Measurements from ENCODE around the gene CD209.

Gene CD209

DNA sequence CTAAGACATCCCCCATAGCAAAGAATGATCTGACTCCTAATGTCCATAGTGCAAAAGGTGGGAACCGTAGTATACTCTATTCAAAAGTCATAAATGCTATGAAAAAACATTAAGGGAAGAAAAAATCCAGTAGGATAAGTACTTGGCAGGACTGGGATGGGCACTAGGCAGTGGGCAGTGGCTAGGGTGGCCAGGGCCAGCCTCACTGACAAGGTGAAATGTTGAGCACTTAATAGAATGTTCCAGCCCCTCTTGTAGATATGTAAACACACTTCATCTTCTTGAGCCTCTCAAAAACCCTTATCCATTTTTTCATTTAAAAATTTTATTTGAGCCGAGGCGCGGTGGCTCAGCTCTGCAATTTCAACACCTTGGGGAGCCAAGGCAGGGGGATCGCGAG lies 14.0 kb downstream of the CD209 start:
- no peak for TF ChIP-seq Cebpa-rat (IDR thresholded peaks at IDR 0.05)
- H3K4me1 ChIP-seq: no peaks in the 10 kb centered on the region
- peaks cover 7% of the 10 kb centered on the region; the same call in 1 of the 2 replicates for H4K20me1 ChIP-seq
- no peaks in the 10 kb centered on the region for H3K9me3 ChIP-seq
- H3K4me2 ChIP-seq: no peak overlapping the region
- H3K9ac ChIP-seq: no peak overlapping the region
- H3K27me3 ChIP-seq: peaks cover 43% of the 10 kb centered on the region
- H3K36me3 ChIP-seq: no peaks in the 10 kb centered on the region
- no peak overlapping the region for H3K4me3 ChIP-seq
- no peak overlapping the region for H3K27ac ChIP-seq

DNA sequence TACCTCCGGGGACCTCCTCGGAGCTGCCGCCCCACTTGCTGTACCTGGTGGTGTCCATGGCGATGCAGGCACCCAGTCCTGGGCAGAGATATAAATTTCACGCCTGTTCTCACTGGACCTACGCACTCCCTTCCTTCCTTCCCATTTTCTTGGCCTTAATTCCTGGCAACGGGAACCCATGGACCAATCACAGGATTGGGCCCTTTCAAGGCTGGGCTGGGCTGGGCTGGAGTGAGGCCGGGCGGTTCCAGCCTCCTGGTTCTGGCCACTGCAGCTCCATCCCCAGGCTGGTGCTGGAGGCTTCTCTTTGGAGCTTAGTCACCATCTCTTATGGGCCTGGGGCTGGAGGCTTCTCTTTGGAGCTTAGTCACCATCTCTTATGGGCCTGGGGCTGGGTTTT lies 15.3 kb downstream of the CD209 start, which contains the start of gene CLEC4G:
Gene CLEC4G, minus strand, starts transcription at position 66 of the 400 bp plus-strand sequence. Its CDS starts 8 bp downstream, at position 58.
- H3K36me3 ChIP-seq: no peaks in the 10 kb centered on the region
- no peak within 1 kb of the TSS for H3K4me2 ChIP-seq
- H3K27me3 ChIP-seq: peaks cover 55% of the 10 kb centered on the region
- H3K4me1 ChIP-seq: no peaks in the 10 kb centered on the region
- no peak within 1 kb of the TSS for H3K9ac ChIP-seq
- H3K4me3 ChIP-seq: no peak within 1 kb of the TSS
- H3K27ac ChIP-seq: no peak within 1 kb of the TSS
- peaks cover 7% of the 10 kb centered on the region; the same call in 1 of the 2 replicates for H4K20me1 ChIP-seq
- no peaks in the 10 kb centered on the region for H3K9me3 ChIP-seq
- TF ChIP-seq Cebpa-rat (IDR thresholded peaks at IDR 0.05): no peak

DNA sequence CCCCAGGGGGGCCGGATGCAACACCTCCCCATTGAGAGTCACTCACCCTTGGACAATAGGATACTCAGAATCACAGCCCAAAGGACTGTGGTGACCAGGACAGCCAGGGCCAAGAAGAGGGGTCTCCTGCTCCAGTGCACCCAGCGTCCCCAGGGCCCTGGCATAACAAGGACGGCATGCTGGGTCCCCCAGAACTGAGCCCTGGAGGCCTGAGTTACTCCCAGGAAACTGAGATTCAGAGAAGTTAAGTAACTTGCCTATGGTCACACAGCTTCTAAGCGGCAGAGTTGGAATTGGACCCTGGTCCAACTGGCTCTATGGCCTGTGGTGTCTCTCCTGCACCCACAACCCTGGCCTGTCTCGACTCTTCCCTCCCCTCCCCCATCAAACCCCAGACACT lies 15.7 kb downstream of the CD209 start:
- Histone ChIP-seq H3K4me2 (no peak overlapping the region), H3K4me3 (no peak overlapping the region), H3K9ac (no peak overlapping the region), H3K27me3 (peaks cover 55% of the 10 kb centered on the region), H4K20me1 (peaks cover 7% of the 10 kb centered on the region; the same call in 1 of the 2 replicates), H3K9me3 (no peaks in the 10 kb centered on the region), H3K36me3 (no peaks in the 10 kb centered on the region), H3K4me1 (no peaks in the 10 kb centered on the region), H3K27ac (no peak overlapping the region)
- TF ChIP-seq Cebpa-rat (IDR thresholded peaks at IDR 0.05): no peak

DNA sequence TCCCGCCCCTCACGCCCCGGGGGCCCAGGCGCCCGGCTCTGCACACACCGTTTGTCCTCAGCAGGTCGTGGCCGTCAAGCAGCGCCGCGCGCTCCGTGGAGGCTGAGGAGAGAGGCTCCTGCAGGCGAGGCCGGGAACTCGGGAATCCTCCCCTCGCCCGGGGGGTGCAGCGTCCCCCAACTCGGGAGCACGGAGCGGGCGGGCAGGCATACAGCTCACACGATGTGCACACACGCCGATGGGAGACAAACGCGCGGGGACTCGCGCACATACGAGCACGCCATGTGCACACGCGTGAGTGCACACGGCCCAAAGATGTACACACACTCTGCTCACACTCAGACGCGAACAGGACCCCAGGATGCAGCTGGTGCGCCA lies 16.1 kb downstream of the CD209 start:
- Histone ChIP-seq H3K4me1 (no peaks in the 10 kb centered on the region), H3K4me2 (no peak overlapping the region), H4K20me1 (peaks cover 7% of the 10 kb centered on the region; the same call in 1 of the 2 replicates), H3K4me3 (no peak overlapping the region), H3K36me3 (no peaks in the 10 kb centered on the region), H3K27ac (no peak overlapping the region), H3K27me3 (peaks cover 55% of the 10 kb centered on the region), H3K9ac (no peak overlapping the region), H3K9me3 (no peaks in the 10 kb centered on the region)
- TF ChIP-seq Cebpa-rat (IDR thresholded peaks at IDR 0.05): no peak

DNA sequence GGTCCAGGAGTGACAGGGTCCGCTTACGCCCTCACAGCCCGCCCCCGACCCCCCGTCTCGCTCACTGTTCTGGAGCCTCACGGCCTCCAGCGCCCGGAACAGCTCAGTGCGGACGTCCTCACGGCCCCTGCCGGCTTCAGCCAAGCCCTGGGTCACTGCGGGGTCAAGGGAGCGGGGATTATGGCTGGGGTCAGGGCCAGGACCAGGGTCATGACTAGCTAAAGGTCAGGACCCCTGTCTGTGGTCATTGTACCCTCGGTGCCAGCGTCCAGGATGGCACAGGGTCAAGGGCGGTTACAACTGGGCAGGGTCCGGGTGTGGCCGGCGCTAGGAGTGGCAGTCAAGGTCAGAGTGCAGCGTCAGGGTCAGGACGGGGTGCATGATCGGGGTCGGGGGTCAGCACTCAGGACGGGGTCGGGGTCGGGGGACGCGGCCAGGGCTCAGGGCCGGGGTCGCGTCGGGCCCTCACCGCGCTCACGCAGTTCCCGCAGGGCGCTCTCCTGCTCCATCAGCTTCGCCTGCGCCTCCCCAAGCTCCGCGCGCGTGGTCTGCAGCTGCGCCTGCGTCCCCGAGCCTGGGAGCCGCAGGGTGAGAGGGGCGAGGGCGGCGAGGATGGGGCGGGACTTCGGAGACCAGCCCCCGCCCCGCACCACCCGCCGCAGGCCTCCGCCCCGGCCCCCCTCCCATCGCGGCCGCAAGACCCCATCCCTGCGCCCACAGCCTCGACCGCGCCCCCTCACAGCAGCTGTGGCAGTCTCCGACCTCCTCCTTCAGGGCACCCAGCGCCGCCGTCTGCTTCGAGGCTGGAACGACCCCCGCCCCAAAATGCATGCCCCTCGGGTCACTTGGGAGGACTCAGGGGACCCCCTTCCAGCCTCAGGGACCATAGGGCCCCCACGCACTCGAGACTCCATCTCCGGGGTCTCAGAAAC lies 16.8 kb downstream of the CD209 start:
- H3K4me1 ChIP-seq: no peaks in the 10 kb centered on the region
- TF ChIP-seq Cebpa-rat (IDR thresholded peaks at IDR 0.05): no peak
- H3K27me3 ChIP-seq: peaks cover 55% of the 10 kb centered on the region

DNA sequence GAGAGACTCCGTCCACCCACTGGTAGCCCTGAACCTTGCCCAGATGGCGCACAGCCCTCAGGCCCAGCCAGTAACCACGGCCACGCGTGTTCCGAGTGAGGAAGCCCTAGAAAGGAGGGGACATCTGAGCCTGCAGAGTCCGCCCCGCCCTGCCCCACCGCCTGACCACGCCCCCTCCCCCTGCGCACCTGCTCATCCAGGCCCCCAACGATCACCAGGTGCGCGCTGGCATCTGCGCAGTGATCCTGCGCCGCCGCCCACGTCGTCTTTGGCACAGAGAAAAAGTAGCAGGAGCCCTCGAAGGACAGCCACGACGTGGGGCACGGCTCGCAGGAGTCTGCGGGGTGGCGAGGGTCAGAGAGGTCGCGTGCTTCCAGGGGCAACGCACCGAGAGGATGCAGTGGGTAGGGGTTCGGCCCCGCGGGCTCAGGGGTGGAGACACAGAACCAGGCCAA lies 17.5 kb downstream of the CD209 start:
- Histone ChIP-seq H3K9ac (no peak overlapping the region), H3K36me3 (no peaks in the 10 kb centered on the region), H3K4me2 (no peak overlapping the region), H3K9me3 (no peaks in the 10 kb centered on the region), H3K27ac (no peak overlapping the region), H4K20me1 (peaks cover 7% of the 10 kb centered on the region; the same call in 1 of the 2 replicates), H3K4me1 (no peaks in the 10 kb centered on the region), H3K27me3 (peaks cover 55% of the 10 kb centered on the region), H3K4me3 (no peak overlapping the region)
- TF ChIP-seq Cebpa-rat (IDR thresholded peaks at IDR 0.05): no peak

More for the DNA sequence above, 16.8 kb downstream of the CD209 start:
- Histone ChIP-seq H3K27ac (no peak overlapping the region), H3K4me2 (no peak overlapping the region), H4K20me1 (peaks cover 7% of the 10 kb centered on the region; the same call in 1 of the 2 replicates), H3K9me3 (no peaks in the 10 kb centered on the region), H3K36me3 (no peaks in the 10 kb centered on the region), H3K4me3 (no peak overlapping the region), H3K9ac (no peak overlapping the region)

DNA sequence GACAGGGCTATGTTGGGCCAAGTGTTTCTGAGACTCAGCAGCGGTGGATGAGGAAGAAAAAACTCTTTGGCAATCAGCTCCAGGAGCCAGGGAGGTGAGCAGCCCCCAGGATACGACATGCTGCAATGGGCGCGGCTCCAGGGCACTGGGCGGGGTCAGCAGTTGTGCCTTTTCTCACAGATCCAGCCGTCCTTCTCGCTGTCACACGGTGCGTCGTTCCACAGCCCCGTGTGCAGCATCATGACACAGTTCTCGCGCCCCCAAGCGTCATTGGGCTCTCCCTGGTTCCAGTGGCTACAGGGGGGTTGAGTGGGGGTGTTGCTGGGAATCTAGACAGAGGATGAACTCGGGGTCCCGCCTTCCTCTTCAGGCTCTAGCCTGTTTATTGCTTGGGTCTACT lies 18.1 kb downstream of the CD209 start:
- no peaks in the 10 kb centered on the region for H3K36me3 ChIP-seq
- no peak overlapping the region for H3K9ac ChIP-seq
- no peaks in the 10 kb centered on the region for H3K9me3 ChIP-seq
- H3K4me1 ChIP-seq: no peaks in the 10 kb centered on the region
- H3K4me2 ChIP-seq: no peak overlapping the region
- H3K27ac ChIP-seq: no peak overlapping the region
- no peak for TF ChIP-seq Cebpa-rat (IDR thresholded peaks at IDR 0.05)
- peaks cover 55% of the 10 kb centered on the region for H3K27me3 ChIP-seq
- H3K4me3 ChIP-seq: no peak overlapping the region
- H4K20me1 ChIP-seq: peaks cover 7% of the 10 kb centered on the region; the same call in 1 of the 2 replicates

DNA sequence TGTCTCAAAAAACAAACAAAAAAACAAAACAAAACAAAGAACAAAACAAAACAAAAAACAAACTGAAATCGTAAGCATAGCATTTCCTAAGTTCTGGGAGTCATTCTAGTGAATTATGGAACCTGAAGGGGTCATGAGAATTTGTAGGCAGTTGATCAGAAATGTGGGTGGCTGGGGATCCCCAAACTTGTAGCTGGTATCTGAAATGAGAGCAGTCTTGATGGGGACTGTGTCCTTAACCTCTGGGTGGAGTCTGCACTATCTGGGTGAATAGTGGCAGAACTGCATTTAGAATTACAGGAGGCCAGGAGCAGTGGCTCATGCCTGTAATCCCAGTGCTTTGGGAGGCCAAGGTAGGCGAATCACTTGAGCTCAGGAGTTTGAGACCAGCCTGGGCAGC lies 21.5 kb downstream of the CD209 start:
- H3K4me1 ChIP-seq: peaks cover 19% of the 10 kb centered on the region
- H3K4me3 ChIP-seq: no peak overlapping the region
- H3K4me2 ChIP-seq: no peak overlapping the region
- no peak overlapping the region for H3K9ac ChIP-seq
- no peaks in the 10 kb centered on the region for H3K9me3 ChIP-seq
- H3K27me3 ChIP-seq: peaks cover 36% of the 10 kb centered on the region
- H4K20me1 ChIP-seq: peaks cover 7% of the 10 kb centered on the region; the same call in 1 of the 2 replicates
- no peak for TF ChIP-seq Cebpa-rat (IDR thresholded peaks at IDR 0.05)
- H3K27ac ChIP-seq: no peak overlapping the region
- H3K36me3 ChIP-seq: no peaks in the 10 kb centered on the region

DNA sequence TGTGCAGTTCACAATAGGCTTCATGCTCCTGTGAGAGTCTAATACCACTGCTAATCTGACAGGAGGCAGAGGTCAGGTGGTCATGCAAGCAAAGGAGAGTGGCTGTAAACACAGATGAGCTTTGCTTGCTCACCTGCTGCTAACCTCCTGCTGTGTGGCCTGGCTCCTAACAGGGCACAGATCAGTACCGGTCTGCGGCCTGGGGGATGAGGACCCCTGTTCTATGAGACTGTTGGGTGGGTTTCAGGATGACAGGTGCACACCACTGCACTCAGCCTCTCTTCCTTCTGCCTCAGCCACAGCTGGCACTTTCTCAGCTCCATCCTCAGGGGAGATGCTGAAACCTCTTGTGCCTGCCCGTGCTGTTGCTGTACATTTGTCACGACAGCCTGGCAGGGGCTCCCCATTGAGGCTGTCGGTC lies 25.1 kb downstream of the CD209 start:
- H3K4me2 ChIP-seq: peak overlapping the region; percentile 59
- no peak overlapping the region for H3K27ac ChIP-seq
- H3K9me3 ChIP-seq: no peaks in the 10 kb centered on the region
- no peaks in the 10 kb centered on the region for H4K20me1 ChIP-seq
- no peak overlapping the region for H3K9ac ChIP-seq
- no peaks in the 10 kb centered on the region for H3K36me3 ChIP-seq
- no peak overlapping the region for H3K4me3 ChIP-seq
- TF ChIP-seq Cebpa-rat (IDR thresholded peaks at IDR 0.05): no peak
- peaks cover under 1% of the 10 kb centered on the region; the same call in 1 of the 2 replicates for H3K27me3 ChIP-seq
- peaks cover 45% of the 10 kb centered on the region for H3K4me1 ChIP-seq

DNA sequence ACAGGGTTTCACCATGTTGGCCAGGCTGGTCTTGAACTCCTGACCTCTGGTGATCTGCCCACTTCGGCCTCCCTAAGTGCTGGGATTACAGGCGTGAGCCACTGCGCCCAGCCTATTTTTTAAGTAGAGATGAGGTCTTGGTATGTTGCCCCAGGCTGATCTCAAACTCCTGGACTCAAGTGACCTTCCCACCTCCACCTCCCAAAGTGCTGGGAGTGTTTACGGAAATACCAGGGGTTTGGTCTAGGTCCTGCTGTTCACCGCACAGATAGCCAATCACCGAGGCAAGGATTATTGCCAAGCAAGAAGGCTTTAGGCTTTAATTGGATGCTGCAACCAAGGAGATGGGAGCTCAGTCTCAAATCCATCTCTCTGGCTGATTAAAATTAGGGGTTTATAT lies 27.0 kb downstream of the CD209 start:
- Histone ChIP-seq H3K27me3 (no peaks in the 10 kb centered on the region), H3K36me3 (no peaks in the 10 kb centered on the region), H3K9me3 (peaks cover 6% of the 10 kb centered on the region), H3K4me2 (peak overlapping the region; percentile 12; the same call in 1 of the 2 replicates), H3K9ac (no peak overlapping the region), H3K4me1 (peaks cover 48% of the 10 kb centered on the region), H3K4me3 (no peak overlapping the region), H4K20me1 (no peaks in the 10 kb centered on the region), H3K27ac (no peak overlapping the region)
- no peak for TF ChIP-seq Cebpa-rat (IDR thresholded peaks at IDR 0.05)

Measured in BLaER1 (cell line).